Body of pancreas (tissue), 4 donors: ENCODE results near the gene EIF2AK3.

Source experiments
- CTCF ChIP-seq, 7 experiments: fragments of 450-650 bp in 4 of 7; fragments of 200-600 bp in 3 of 7; sonication (generic) in 3 of 7; IDR thresholded peaks; one replicate each; pipeline ENCODE4 v1.5.1; 2016 to 2019; ENCODE audit warnings: antibody characterized with exemption in 7 of 7
- POLR2A ChIP-seq, 3 donors: fragments of 450-650 bp; IDR thresholded peaks; one replicate each; pipeline ENCODE4 v1.6.1; 2016; ENCODE audit warnings: antibody characterized with exemption in 3 of 3, mild to moderate bottlenecking in 2 of 3

DNA sequence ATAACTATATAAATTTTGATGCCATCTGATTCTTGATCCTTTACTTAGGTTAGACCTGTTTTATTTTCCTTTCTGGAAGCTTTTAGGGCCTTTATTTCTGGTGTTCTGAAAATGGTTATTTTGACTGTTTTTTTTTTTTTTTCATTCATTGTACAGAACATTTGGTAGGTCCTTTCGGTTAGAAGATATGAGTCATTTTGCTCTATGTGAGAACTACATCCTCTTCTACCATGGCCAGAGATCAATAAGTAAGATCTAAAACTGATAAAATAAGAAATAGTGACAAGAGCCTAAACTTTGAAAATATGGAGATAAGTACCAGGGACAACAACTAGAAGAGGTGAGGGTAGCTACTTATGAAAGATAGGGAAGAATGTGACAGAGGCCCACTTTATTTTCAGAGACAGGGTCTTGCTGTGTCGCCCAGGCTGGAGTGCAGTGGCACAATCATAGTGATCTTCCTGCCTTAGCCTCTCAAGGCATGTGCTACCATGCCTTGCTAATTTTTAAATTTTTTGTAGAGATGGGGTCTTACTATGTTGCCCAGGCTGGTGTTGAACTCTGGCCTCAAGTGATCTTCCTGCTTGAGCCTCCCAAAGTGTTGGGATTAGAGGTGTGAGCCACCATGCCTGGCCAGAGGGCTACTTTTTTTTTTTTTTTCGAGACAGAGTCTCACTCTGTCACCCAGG, 66.5 kb downstream of the EIF2AK3 start:
- TF ChIP-seq CTCF (IDR thresholded peaks at IDR 0.05) (no peak), POLR2A (IDR thresholded peaks at IDR 0.05) (no peak)
